ENCODE results near the gene TRIO. TPM values are rescaled to one million over a fixed set of nuclear protein-coding genes. Genes with fewer than 3 reads are reported as not detected.

TRIO gene
- total and polyA plus RNA-seq, 7 donors, result 18.5 to 77.5 (median 35.0) TPM

DNA sequence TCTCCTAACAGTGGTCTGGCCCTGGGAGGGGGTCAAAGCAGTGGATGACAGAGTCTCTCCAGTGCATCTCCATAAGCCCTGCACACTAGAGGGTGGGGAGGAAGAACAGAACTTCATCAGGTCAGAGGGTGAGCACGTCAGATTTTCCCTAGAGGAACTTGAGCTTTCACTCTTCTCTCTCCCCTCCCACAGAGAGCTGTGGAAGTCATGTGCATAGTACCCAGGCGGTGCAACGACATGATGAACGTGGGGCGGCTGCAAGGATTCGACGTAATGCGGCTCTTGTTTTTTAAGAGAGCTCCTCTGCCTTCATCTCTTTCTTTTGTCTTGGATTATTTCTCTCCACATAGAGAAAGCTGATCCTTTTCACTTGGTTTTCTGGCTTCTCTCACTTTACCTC, 338.2 kb downstream of the TRIO start:
- H3K27me3 ChIP-seq (ENCODE audit: insufficient read depth in 3 of 3, low read length in 2 of 3), result no peaks in the 10 kb centered on the region
- no peak overlapping the region for H3K4me3 ChIP-seq
- no peak overlapping the region for H3K27ac ChIP-seq
- ATAC-seq (no peak), DNase-seq (no peak)
- 88% methylated on average over 8 of the region's 8 CpGs for WGBS, 3 donors
- no peaks in the 10 kb centered on the region for H3K9me3 ChIP-seq
- peaks cover 9 to 98% of the 10 kb centered on the region in 2 donors for H3K36me3 ChIP-seq (ENCODE audit: insufficient read depth in 1 of 2, low read depth in 1 of 2)
- TF ChIP-seq, protein P1, sequence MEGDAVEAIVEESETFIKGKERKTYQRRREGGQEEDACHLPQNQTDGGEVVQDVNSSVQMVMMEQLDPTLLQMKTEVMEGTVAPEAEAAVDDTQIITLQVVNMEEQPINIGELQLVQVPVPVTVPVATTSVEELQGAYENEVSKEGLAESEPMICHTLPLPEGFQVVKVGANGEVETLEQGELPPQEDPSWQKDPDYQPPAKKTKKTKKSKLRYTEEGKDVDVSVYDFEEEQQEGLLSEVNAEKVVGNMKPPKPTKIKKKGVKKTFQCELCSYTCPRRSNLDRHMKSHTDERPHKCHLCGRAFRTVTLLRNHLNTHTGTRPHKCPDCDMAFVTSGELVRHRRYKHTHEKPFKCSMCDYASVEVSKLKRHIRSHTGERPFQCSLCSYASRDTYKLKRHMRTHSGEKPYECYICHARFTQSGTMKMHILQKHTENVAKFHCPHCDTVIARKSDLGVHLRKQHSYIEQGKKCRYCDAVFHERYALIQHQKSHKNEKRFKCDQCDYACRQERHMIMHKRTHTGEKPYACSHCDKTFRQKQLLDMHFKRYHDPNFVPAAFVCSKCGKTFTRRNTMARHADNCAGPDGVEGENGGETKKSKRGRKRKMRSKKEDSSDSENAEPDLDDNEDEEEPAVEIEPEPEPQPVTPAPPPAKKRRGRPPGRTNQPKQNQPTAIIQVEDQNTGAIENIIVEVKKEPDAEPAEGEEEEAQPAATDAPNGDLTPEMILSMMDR (IDR thresholded peaks at IDR 0.05), result no peak
- H3K4me1 ChIP-seq, result no peaks in the 10 kb centered on the region
- intact Hi-C loops (cut with DNase I), result no loop called here

- peaks cover 9 to 98% of the 10 kb centered on the region in 2 donors for H3K36me3 ChIP-seq (ENCODE audit: insufficient read depth in 1 of 2, low read depth in 1 of 2)
- no peaks in the 10 kb centered on the region for H3K9me3 ChIP-seq
- WGBS, 3 donors, result 92 to 94% (median 93%) methylated on average over 5 of the region's 5 CpGs
- TF ChIP-seq, protein P1 (IDR thresholded peaks at IDR 0.05), result no peak
- intact Hi-C loops (cut with DNase I), result no loop called here
- no peak overlapping the region for H3K27ac ChIP-seq
- DNase-seq (no peak), ATAC-seq (no peak)
- H3K4me1 ChIP-seq, result no peaks in the 10 kb centered on the region
- no peak overlapping the region for H3K4me3 ChIP-seq
- H3K27me3 ChIP-seq (ENCODE audit: insufficient read depth in 3 of 3, low read length in 2 of 3), result no peaks in the 10 kb centered on the region
These were observed 338.9 kb downstream of the TRIO start for GRCh38 chr5:14482085-14482484.

GRCh38 chr5:14483504-14484157, 340.5 kb downstream of the TRIO start:
- Histone ChIP-seq H3K27me3 (ENCODE audit: insufficient read depth in 3 of 3, low read length in 2 of 3) (no peaks in the 10 kb centered on the region), H3K27ac (no peak overlapping the region), H3K4me3 (no peak overlapping the region), H3K9me3 (no peaks in the 10 kb centered on the region), H3K36me3 (ENCODE audit: insufficient read depth in 1 of 2, low read depth in 1 of 2) (peaks cover 18 to 98% of the 10 kb centered on the region in 2 donors), H3K4me1 (no peaks in the 10 kb centered on the region)
- intact Hi-C loops (cut with DNase I), result no loop called here
- 92 to 93% (median 93%) methylated on average over 16 of the region's 16 CpGs for WGBS, 3 donors
- DNase-seq, result no peak
- TF ChIP-seq, protein P1 (IDR thresholded peaks at IDR 0.05), result no peak
- peak in 2 of 4 donors; percentile 19 to 21 for ATAC-seq

- intact Hi-C loops (cut with DNase I), result no loop called here
- Histone ChIP-seq H3K36me3 (ENCODE audit: insufficient read depth in 1 of 2, low read depth in 1 of 2) (peaks cover 15 to 94% of the 10 kb centered on the region in 2 donors), H3K4me3 (no peak overlapping the region), H3K27ac (no peak overlapping the region), H3K9me3 (no peaks in the 10 kb centered on the region), H3K4me1 (peaks cover 8% of the 10 kb centered on the region), H3K27me3 (ENCODE audit: insufficient read depth in 3 of 3, low read length in 2 of 3) (no peaks in the 10 kb centered on the region)
- TF ChIP-seq, protein P1 (IDR thresholded peaks at IDR 0.05), result no peak
- WGBS, 3 donors, result 93 to 94% (median 93%) methylated on average over 5 of the region's 5 CpGs
- no peak for ATAC-seq
- no peak for DNase-seq
These were observed 343.3 kb downstream of the TRIO start for GRCh38 chr5:14486486-14486885.

All from psoas muscle (tissue), 8 donors.